Caco-2 (cell line): ENCODE measurements around the gene ALOXE3. TPM values are rescaled to one million over a fixed set of nuclear protein-coding genes. Genes with fewer than 3 reads are reported as not detected.

Experiments used
- BruUV-seq: library from RNA; stranded (reverse); fragments of 400-500 nt; replicated peaks from 2 replicates; lab custom pipeline; 2021; lab: Mats Ljungman, UMichigan
- CTCF ChIA-PET: fragments of 300-600 bp; sonication (Branson Sonifier 250); formaldehyde crosslinking; loops from one replicate; lab custom pipeline; 2022; ENCODE audit warnings: antibody characterized with exemption; lab: Charles Lee
- POLR2A ChIA-PET: fragments of 300-600 bp; sonication (Branson Sonifier 250); formaldehyde crosslinking; loops from one replicate; lab custom pipeline; 2022; ENCODE audit warnings: antibody characterized with exemption; lab: Charles Lee
- DNase-seq, 2 experiments: peaks; one replicate each; pipeline versions ENCODE4 v3.0.0 to v3.0.0-alpha.2; 2020 to 2022
- H3K27me3 ChIP-seq: replicated peaks from 2 replicates; pipeline ENCODE4 v1.6.0; 2011; ENCODE audit warnings: low read length; ENCODE audit not compliant: control insufficient read depth, insufficient read depth
- H3K36me3 ChIP-seq: 2 replicates; pipeline ENCODE4 v1.5.1; 2011; ENCODE audit warnings: low read length; ENCODE audit not compliant: control insufficient read depth, insufficient read depth
- H3K4me1 ChIP-seq: fragments of 250-450 bp; sonication (Bioruptor Pico); 2 replicates; pipeline ENCODE4 v1.5.1; 2020; ENCODE audit warnings: mild to moderate bottlenecking
- H3K4me3 ChIP-seq: 2 replicates; pipeline ENCODE4 v1.5.1; 2011; ENCODE audit warnings: low read depth, mild to moderate bottlenecking, control low read depth, low read length
- H3K9me3 ChIP-seq: fragments of 250-450 bp; sonication (Bioruptor Pico); 2 replicates; pipeline ENCODE4 v1.5.1; 2020; ENCODE audit warnings: mild to moderate bottlenecking, moderate library complexity
- H3K27ac Mint-ChIP-seq: one replicate; pipeline ENCODE4 v1.8.0; 2022; ENCODE audit warnings: mixed read lengths; ENCODE audit not compliant: unreplicated experiment
- H3K27me3 Mint-ChIP-seq: one replicate; pipeline ENCODE4 v1.8.0; 2022; ENCODE audit warnings: mixed read lengths; ENCODE audit not compliant: insufficient read depth, unreplicated experiment
- H3K36me3 Mint-ChIP-seq: one replicate; pipeline ENCODE4 v1.8.0; 2022; ENCODE audit warnings: mild to moderate bottlenecking, mixed read lengths; ENCODE audit not compliant: insufficient read depth, unreplicated experiment
- H3K4me1 Mint-ChIP-seq: one replicate; pipeline ENCODE4 v1.8.0; 2022; ENCODE audit warnings: low read depth, mixed read lengths; ENCODE audit not compliant: unreplicated experiment
- H3K4me3 Mint-ChIP-seq: one replicate; pipeline ENCODE4 v1.8.0; 2022; ENCODE audit warnings: mild to moderate bottlenecking, moderate library complexity, mixed read lengths; ENCODE audit not compliant: unreplicated experiment
- H3K9me3 Mint-ChIP-seq: one replicate; pipeline ENCODE4 v1.8.0; 2022; ENCODE audit warnings: mixed read lengths; ENCODE audit not compliant: unreplicated experiment
- intact Hi-C: fragments of 100-400 bp; cut with micrococcal nuclease; formaldehyde crosslinking; loops from one replicate; pipeline ENCODE4 v1.10.0; 2022; ENCODE audit not compliant: unreplicated experiment
- total RNA-seq: library from RNA; stranded (reverse); gene quantifications from 2 replicates; pipeline ENCODE4 v1.2.3, GENCODE V29; 2022
- TF ChIP-seq, protein P1 (sequence below), 2 experiments: fragments of 200-600 bp in 1 of 2; IDR thresholded peaks; 1 replicate in 1 of 2; 2 replicates in 1 of 2; pipeline versions ENCODE4 v1.5.1 to v1.8.0; 2011 to 2022; ENCODE audit warnings: antibody characterized with exemption in 1 of 2, control low read depth in 1 of 2, inconsistent platforms in 1 of 2, low read depth in 1 of 2, low read length in 1 of 2, mild to moderate bottlenecking in 1 of 2, moderate library complexity in 1 of 2; ENCODE audit not compliant: insufficient read depth in 1 of 2, severe bottlenecking in 1 of 2, unreplicated experiment in 1 of 2

The ALOXE3 gene
- total RNA-seq, 1 experiment from 2014 or later = not detected

DNA sequence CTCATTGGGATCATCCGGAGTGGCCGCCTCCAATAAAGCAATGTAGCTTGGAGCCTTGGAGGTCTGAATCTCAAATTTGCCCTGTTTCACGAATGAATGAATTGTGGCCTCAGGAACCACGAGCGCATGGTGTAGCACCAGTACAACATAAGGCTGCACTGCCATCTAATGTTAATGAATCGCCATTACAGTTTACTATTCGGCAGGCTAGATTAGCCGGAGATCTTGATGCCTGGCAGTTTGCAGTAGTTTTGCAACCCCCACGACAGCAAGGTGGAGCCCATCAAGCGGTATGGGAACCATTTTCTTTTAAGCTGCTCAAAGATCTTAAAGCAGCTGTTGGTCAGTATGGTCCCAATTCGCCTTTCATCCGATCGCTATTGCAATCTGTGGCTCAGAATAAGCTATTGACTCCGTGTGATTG lies 60.6 kb downstream of the ALOXE3 start:
- Mint-ChIP-seq H3K9me3 (no peaks in the 10 kb centered on the region), H3K4me3 (peak overlapping the region; percentile 83), H3K4me1 (peaks cover 13% of the 10 kb centered on the region), H3K36me3 (peaks cover 6% of the 10 kb centered on the region), H3K27ac (peak overlapping the region; percentile 90), H3K27me3 (no peaks in the 10 kb centered on the region)
- intact Hi-C loops = loop anchor here (1.0 to 2.0 kb wide), 6 partner anchors 17 to 195 kb away; partner anchors contain the start of gene ALOXE3
- DNase-seq = peak; percentile 47 to 60
- TF ChIP-seq, protein P1, sequence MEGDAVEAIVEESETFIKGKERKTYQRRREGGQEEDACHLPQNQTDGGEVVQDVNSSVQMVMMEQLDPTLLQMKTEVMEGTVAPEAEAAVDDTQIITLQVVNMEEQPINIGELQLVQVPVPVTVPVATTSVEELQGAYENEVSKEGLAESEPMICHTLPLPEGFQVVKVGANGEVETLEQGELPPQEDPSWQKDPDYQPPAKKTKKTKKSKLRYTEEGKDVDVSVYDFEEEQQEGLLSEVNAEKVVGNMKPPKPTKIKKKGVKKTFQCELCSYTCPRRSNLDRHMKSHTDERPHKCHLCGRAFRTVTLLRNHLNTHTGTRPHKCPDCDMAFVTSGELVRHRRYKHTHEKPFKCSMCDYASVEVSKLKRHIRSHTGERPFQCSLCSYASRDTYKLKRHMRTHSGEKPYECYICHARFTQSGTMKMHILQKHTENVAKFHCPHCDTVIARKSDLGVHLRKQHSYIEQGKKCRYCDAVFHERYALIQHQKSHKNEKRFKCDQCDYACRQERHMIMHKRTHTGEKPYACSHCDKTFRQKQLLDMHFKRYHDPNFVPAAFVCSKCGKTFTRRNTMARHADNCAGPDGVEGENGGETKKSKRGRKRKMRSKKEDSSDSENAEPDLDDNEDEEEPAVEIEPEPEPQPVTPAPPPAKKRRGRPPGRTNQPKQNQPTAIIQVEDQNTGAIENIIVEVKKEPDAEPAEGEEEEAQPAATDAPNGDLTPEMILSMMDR (IDR thresholded peaks at IDR 0.05; ENCODE audit: insufficient read depth in 1 of 2, low read depth in 1 of 2, low read length in 1 of 2, severe bottlenecking in 1 of 2, unreplicated experiment in 1 of 2) = peak; percentile 28 to 51
- no TSS peak for BruUV-seq
- CTCF ChIA-PET = interaction anchor here (0.6 to 2.8 kb wide), 6 partner anchors 16 to 200 kb away, joined by 4 to 25 read pairs (median 6); partner anchors contain the start of gene NAA38
- Histone ChIP-seq H3K9me3 (no peaks in the 10 kb centered on the region), H3K36me3 (no peaks in the 10 kb centered on the region), H3K4me3 (peak overlapping the region; percentile 46), H3K4me1 (peaks cover 14% of the 10 kb centered on the region), H3K27me3 (no peaks in the 10 kb centered on the region)
- POLR2A ChIA-PET = interaction anchor here (0.5 kb wide), 1 partner anchor 406 kb away, joined by 4 read pairs; no protein-coding TSS in a partner anchor

DNA sequence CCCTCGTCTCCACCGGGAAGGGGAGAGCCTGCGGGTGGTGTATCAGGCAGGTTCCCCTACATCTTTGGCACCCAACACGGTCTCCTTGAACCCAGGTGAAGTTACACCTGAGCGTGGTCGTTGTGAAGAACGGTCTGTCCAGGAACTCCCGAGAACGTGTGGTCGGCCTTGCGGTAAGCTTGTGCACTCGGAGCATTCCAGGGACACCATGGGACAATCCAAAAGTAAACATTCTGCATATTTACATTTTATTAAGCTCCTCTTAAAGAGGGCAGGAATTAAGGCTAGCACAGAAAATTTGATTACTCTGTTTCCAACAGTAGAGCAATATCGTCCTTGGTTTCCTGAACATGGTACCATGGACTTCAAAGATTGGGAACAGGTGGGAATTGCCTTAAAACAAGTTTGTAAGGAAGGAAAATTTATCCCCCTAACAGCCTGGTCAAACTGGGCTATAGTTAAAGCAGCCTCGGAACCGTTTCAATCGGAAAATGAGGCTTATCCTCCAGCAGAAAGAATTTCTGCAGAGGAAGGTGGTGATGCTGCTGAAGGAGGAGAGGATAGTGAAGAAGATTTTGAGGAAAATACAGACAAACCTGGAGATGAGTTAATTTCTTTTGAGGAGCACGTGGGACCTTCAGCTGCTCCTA lies 61.2 kb downstream of the ALOXE3 start:
- H3K9me3 ChIP-seq = no peaks in the 10 kb centered on the region
- H3K4me3 ChIP-seq = peak overlapping the region; percentile 46
- Mint-ChIP-seq H3K27ac (peak overlapping the region; percentile 90), H3K27me3 (no peaks in the 10 kb centered on the region), H3K4me1 (peaks cover 13% of the 10 kb centered on the region), H3K4me3 (peak overlapping the region; percentile 83), H3K36me3 (peaks cover 6% of the 10 kb centered on the region), H3K9me3 (no peaks in the 10 kb centered on the region)
- TF ChIP-seq, protein P1 (IDR thresholded peaks at IDR 0.05; ENCODE audit: insufficient read depth in 1 of 2, low read depth in 1 of 2, low read length in 1 of 2, severe bottlenecking in 1 of 2, unreplicated experiment in 1 of 2) = no peak
- H3K27me3 ChIP-seq = no peaks in the 10 kb centered on the region
- DNase-seq = peak in 1 of 2 experiments; percentile 28
- intact Hi-C loops = loop anchor here (1.0 to 2.0 kb wide), 6 partner anchors 16 to 194 kb away; partner anchors contain the start of gene ALOXE3
- POLR2A ChIA-PET = interaction anchor here (0.6 to 1.4 kb wide), 9 partner anchors 16 to 473 kb away, joined by 3 to 8 read pairs (median 3); partner anchors contain the start of genes RNF227 and TP53
- CTCF ChIA-PET = interaction anchor here (0.6 to 2.8 kb wide), 9 partner anchors 15 to 200 kb away, joined by 3 to 25 read pairs (median 4); partner anchors contain the start of gene NAA38
- BruUV-seq = TSS peak; percentile 81
- H3K36me3 ChIP-seq = no peaks in the 10 kb centered on the region
- H3K4me1 ChIP-seq = peaks cover 14% of the 10 kb centered on the region

DNA sequence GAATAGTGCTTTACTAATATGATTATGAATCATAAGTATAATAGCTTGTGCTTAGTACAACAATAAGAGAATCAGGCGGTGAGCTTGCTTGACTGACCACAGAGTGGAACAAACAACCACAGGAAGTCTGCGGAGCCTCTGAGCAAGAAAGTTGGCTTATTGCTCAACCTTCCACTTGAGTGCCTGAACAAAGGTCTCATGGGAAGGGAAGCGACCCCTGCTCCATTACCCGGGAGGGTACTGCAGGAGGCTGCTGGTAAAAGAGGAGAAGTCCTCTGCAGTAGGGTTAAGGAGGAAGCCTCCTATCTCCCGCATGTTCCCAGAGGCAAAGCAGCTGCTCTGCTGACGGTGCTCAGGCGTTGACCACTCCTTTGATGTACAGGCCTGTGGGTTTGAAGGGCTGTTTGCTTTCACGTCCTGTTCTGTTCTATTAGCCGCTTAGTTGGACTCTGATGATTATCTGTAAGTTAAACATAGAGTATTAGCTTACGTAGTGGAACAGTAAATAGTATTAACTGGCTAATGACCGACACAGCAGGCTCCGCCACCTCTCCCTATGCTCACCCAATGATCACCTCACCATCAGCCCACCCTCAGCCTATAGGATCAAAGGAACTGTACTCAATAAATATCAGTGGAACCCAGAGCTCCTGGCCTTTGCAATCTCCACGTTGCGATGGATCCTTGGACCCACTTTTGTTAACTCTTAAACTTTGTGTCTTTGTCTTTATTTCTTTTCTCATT lies 61.9 kb downstream of the ALOXE3 start:
- TSS peak; percentile 80 for BruUV-seq
- no peaks in the 10 kb centered on the region for H3K36me3 ChIP-seq
- CTCF ChIA-PET = interaction anchor here (0.6 to 2.8 kb wide), 9 partner anchors 15 to 199 kb away, joined by 3 to 25 read pairs (median 4); partner anchors contain the start of gene NAA38

More for the DNA sequence above, 61.9 kb downstream of the ALOXE3 start:
- H3K36me3 Mint-ChIP-seq = peaks cover 6% of the 10 kb centered on the region
- no peaks in the 10 kb centered on the region for H3K9me3 ChIP-seq
- intact Hi-C loops = loop anchor here (2.0 kb wide), 5 partner anchors 16 to 194 kb away; partner anchors contain the start of gene ALOXE3
- POLR2A ChIA-PET = interaction anchor here (0.6 to 1.4 kb wide), 11 partner anchors 15 to 472 kb away, joined by 3 to 8 read pairs (median 3); partner anchors contain the start of genes RNF227 and TP53
- peaks cover 13% of the 10 kb centered on the region for H3K4me1 Mint-ChIP-seq
- TF ChIP-seq, protein P1 (IDR thresholded peaks at IDR 0.05; ENCODE audit: insufficient read depth in 1 of 2, low read depth in 1 of 2, low read length in 1 of 2, severe bottlenecking in 1 of 2, unreplicated experiment in 1 of 2) = no peak
- DNase-seq = peak; percentile 80 to 88
- H3K4me3 ChIP-seq = peak overlapping the region; percentile 46
- peak overlapping the region; percentile 90 for H3K27ac Mint-ChIP-seq
- H3K9me3 Mint-ChIP-seq = no peaks in the 10 kb centered on the region
- no peaks in the 10 kb centered on the region for H3K27me3 Mint-ChIP-seq
- peaks cover 14% of the 10 kb centered on the region for H3K4me1 ChIP-seq
- H3K4me3 Mint-ChIP-seq = peak overlapping the region; percentile 83
- no peaks in the 10 kb centered on the region for H3K27me3 ChIP-seq
